OCI-LY1 (cell line): Measurements from ENCODE around the gene MRLN.

Experiments used
- H2AFZ ChIP-seq: fragments of 200-600 bp; sonication (generic), shearing (Covaris generic); 2 replicates; pipeline ENCODE4 v1.6.0; 2014; ENCODE audit warnings: antibody characterized with exemption, mild to moderate bottlenecking, low read length
- H3F3A ChIP-seq: fragments of 200-600 bp; sonication (generic), shearing (Covaris generic); 2 replicates; pipeline ENCODE4 v1.6.0; 2014; ENCODE audit warnings: mild to moderate bottlenecking, antibody characterized with exemption, low read length, moderate library complexity; ENCODE audit not compliant: insufficient read depth
- H3K27ac ChIP-seq: fragments of 200-600 bp; sonication (generic); 2 replicates; pipeline ENCODE4 v1.5.1; 2014; ENCODE audit warnings: low read length, mixed run types, mild to moderate bottlenecking, low read depth; ENCODE audit not compliant: poor library complexity, severe bottlenecking
- H3K27me3 ChIP-seq: fragments of 200-600 bp; sonication (generic); 2 replicates; pipeline ENCODE4 v1.6.0; 2014; ENCODE audit warnings: antibody characterized with exemption, mild to moderate bottlenecking, low read length, moderate library complexity; ENCODE audit not compliant: insufficient read depth
- H3K36me3 ChIP-seq: fragments of 200-600 bp; sonication (generic); 2 replicates; pipeline ENCODE4 v1.6.1; 2014; ENCODE audit warnings: mild to moderate bottlenecking, antibody characterized with exemption, low read length, moderate library complexity, mixed read lengths; ENCODE audit not compliant: insufficient read depth
- H3K4me1 ChIP-seq: fragments of 200-600 bp; sonication (generic); 2 replicates; pipeline ENCODE4 v1.5.1; 2014; ENCODE audit warnings: mild to moderate bottlenecking, low read length, moderate library complexity; ENCODE audit not compliant: insufficient read depth, severe bottlenecking
- H3K4me2 ChIP-seq: fragments of 200-600 bp; sonication (generic), shearing (Covaris generic); 2 replicates; pipeline ENCODE4 v1.6.1; 2014; ENCODE audit warnings: low read length
- H3K4me3 ChIP-seq: fragments of 200-600 bp; sonication (generic); 2 replicates; pipeline ENCODE4 v1.5.1; 2014; ENCODE audit warnings: low read length, low read depth, mild to moderate bottlenecking, mixed read lengths; ENCODE audit not compliant: poor library complexity, severe bottlenecking
- H3K79me2 ChIP-seq: fragments of 200-600 bp; shearing (Covaris generic); 2 replicates; pipeline ENCODE4 v1.6.1; 2016; ENCODE audit warnings: mixed run types, low read length, mixed read lengths; ENCODE audit not compliant: insufficient read depth
- H3K9ac ChIP-seq: fragments of 200-600 bp; sonication (generic), shearing (Covaris generic); 2 replicates; pipeline ENCODE4 v1.6.1; 2014; ENCODE audit warnings: mild to moderate bottlenecking, low read length, mixed read lengths
- H3K9me2 ChIP-seq: fragments of 200-600 bp; sonication (generic), shearing (Covaris generic); 2 replicates; pipeline ENCODE4 v1.6.1; 2014; ENCODE audit warnings: low read depth, mild to moderate bottlenecking, low read length, mixed read lengths
- H3K9me3 ChIP-seq: fragments of 200-600 bp; shearing (Covaris generic); 2 replicates; pipeline ENCODE4 v1.6.1; 2014; ENCODE audit warnings: low read length, mixed read lengths
- H4K20me1 ChIP-seq: fragments of 200-600 bp; sonication (generic), shearing (Covaris generic); 2 replicates; pipeline ENCODE4 v1.6.0; 2016; ENCODE audit warnings: mild to moderate bottlenecking, low read length; ENCODE audit not compliant: insufficient read depth
- EZH2 ChIP-seq: fragments of 200-600 bp; sonication (generic), shearing (Covaris generic); IDR thresholded peaks from 2 replicates; pipeline ENCODE4 v1.8.0; 2017; ENCODE audit warnings: borderline replicate concordance, mixed run types, mild to moderate bottlenecking, antibody characterized with exemption, low read length, moderate library complexity, mixed read lengths
- TF ChIP-seq, protein P1 (sequence below): fragments of 200-600 bp; sonication (generic), shearing (Covaris generic); IDR thresholded peaks from 2 replicates; pipeline ENCODE4 v1.5.1; 2017; ENCODE audit warnings: mild to moderate bottlenecking, antibody characterized with exemption, low read length, moderate library complexity, mixed read lengths

Gene MRLN

DNA sequence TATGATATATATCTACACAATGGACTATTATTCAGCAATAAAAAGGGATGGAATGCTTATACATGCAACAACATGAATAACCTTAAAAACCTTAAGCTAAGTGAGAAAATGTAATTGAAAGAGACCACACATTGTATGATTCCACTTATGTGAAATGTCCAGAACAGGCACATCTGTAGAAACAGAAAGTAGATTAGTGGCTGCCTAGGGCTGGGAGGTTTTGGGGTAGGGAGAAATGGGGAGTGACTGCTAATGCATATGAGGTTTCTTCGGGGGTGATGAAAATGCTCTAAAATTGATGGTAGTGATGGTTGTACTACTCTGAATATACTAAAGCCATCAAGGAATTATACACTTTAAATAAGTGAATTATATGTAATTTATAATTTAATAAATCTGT is 58.3 kb downstream of the MRLN start:
- Histone ChIP-seq H3K36me3 (no peaks in the 10 kb centered on the region), H4K20me1 (no peaks in the 10 kb centered on the region), H3K9me2 (no peaks in the 10 kb centered on the region), H3K9me3 (no peaks in the 10 kb centered on the region), H2AFZ (no peak overlapping the region), H3F3A (no peaks in the 10 kb centered on the region), H3K4me3 (no peak overlapping the region), H3K27me3 (no peaks in the 10 kb centered on the region), H3K9ac (no peak overlapping the region), H3K4me1 (no peaks in the 10 kb centered on the region), H3K27ac (no peak overlapping the region), H3K79me2 (no peaks in the 10 kb centered on the region), H3K4me2 (no peak overlapping the region)
- TF ChIP-seq, protein P1, sequence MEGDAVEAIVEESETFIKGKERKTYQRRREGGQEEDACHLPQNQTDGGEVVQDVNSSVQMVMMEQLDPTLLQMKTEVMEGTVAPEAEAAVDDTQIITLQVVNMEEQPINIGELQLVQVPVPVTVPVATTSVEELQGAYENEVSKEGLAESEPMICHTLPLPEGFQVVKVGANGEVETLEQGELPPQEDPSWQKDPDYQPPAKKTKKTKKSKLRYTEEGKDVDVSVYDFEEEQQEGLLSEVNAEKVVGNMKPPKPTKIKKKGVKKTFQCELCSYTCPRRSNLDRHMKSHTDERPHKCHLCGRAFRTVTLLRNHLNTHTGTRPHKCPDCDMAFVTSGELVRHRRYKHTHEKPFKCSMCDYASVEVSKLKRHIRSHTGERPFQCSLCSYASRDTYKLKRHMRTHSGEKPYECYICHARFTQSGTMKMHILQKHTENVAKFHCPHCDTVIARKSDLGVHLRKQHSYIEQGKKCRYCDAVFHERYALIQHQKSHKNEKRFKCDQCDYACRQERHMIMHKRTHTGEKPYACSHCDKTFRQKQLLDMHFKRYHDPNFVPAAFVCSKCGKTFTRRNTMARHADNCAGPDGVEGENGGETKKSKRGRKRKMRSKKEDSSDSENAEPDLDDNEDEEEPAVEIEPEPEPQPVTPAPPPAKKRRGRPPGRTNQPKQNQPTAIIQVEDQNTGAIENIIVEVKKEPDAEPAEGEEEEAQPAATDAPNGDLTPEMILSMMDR = no peak
- no peak for TF ChIP-seq EZH2

DNA sequence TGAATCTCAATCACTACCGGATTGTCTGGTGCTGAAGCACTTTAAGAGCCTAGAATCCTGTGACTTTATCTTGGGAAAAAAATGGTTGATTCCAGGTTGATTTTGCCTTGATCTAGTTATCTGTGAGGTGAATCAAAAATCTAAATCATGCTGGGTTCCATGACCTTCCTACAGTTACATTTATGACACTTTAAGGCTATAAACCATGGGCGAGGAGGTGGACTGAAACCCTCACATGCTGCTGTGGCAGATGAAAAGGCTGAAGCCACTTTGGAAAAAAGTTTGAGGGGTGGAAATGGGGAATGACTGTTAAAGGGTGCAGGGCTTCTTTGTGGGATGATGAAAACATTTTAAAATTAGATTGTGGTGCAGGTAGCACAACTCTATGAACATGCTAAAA is 61.1 kb downstream of the MRLN start:
- H3K27me3 ChIP-seq = no peaks in the 10 kb centered on the region
- H3K4me2 ChIP-seq = no peak overlapping the region
- H3K9ac ChIP-seq = no peak overlapping the region
- TF ChIP-seq, protein P1 = no peak
- TF ChIP-seq EZH2 = no peak
- H3K4me3 ChIP-seq = no peak overlapping the region
- H3K27ac ChIP-seq = no peak overlapping the region
- no peaks in the 10 kb centered on the region for H3F3A ChIP-seq
- no peaks in the 10 kb centered on the region for H3K36me3 ChIP-seq
- no peaks in the 10 kb centered on the region for H3K79me2 ChIP-seq
- H3K9me2 ChIP-seq = no peaks in the 10 kb centered on the region
- no peaks in the 10 kb centered on the region for H3K9me3 ChIP-seq
- no peaks in the 10 kb centered on the region for H3K4me1 ChIP-seq
- H4K20me1 ChIP-seq = no peaks in the 10 kb centered on the region
- no peak overlapping the region for H2AFZ ChIP-seq

DNA sequence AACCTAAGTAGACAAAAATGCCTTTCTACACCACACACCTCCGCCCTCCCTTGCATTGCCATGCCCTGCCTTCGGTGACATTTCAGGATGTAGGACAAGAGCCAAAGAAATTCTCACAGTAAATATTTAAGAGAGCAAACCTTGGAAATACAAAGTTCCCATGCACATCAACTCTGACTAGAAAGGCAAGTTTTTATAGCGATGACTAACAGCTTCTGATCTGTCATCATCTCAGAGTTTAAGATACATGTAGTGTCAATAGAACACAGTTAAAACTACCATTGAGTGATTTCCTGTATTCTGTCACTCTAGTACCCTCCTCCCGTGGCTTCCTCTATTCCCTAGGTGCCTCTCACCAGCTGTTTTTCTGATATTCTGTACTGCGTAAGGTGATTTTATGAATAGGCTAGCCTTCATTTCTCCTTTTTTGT is 64.3 kb downstream of the MRLN start:
- Histone ChIP-seq H3K4me3 (no peak overlapping the region), H2AFZ (no peak overlapping the region), H3K27ac (no peak overlapping the region)

More for the DNA sequence above, 64.3 kb downstream of the MRLN start:
- H4K20me1 ChIP-seq = no peaks in the 10 kb centered on the region
- H3K4me2 ChIP-seq = no peak overlapping the region
- H3K9me3 ChIP-seq = no peaks in the 10 kb centered on the region
- no peaks in the 10 kb centered on the region for H3K27me3 ChIP-seq
- no peaks in the 10 kb centered on the region for H3F3A ChIP-seq
- TF ChIP-seq, protein P1 = no peak
- no peak for TF ChIP-seq EZH2
- no peak overlapping the region for H3K9ac ChIP-seq
- H3K9me2 ChIP-seq = no peaks in the 10 kb centered on the region
- no peaks in the 10 kb centered on the region for H3K79me2 ChIP-seq
- H3K36me3 ChIP-seq = no peaks in the 10 kb centered on the region
- no peaks in the 10 kb centered on the region for H3K4me1 ChIP-seq
